Motor neuron (in vitro differentiated cells): ENCODE data around the gene HK2. TPM values are rescaled to one million over a fixed set of nuclear protein-coding genes. Genes with fewer than 3 reads are reported as not detected.
A peak's percentile ranks its signal among the peaks of the same experiment; 100 is the strongest.

Source experiments
- ATAC-seq, 8 experiments: fragments of 200-7000 bp; cut with Tn5 transposase; replicated peaks in 6 of 8; 2 replicates each; pipeline ENCODE4 v1.8.0; 2021; ENCODE audit warnings: mild to moderate bottlenecking in 8 of 8, moderate library complexity in 8 of 8
- H3K27ac ChIP-seq, 2 donors: fragments of 250-450 bp; sonication (Bioruptor Pico); 2 replicates each; pipeline ENCODE4 v1.9.0; 2021; ENCODE audit warnings: antibody characterized with exemption in 2 of 2, mild to moderate bottlenecking in 2 of 2, moderate library complexity in 1 of 2
- H3K4me1 ChIP-seq, 2 donors: fragments of 250-450 bp; sonication (Bioruptor Pico); replicated peaks in 1 of 2; 2 replicates each; pipeline ENCODE4 v1.6.1; 2021; ENCODE audit warnings: antibody characterized with exemption in 2 of 2, mild to moderate bottlenecking in 2 of 2, moderate library complexity in 1 of 2
- H3K4me3 ChIP-seq, 5 donors: fragments of 250-450 bp; sonication (Bioruptor Pico); 2 replicates each; pipeline ENCODE4 v1.9.0; 2021; ENCODE audit warnings: antibody characterized with exemption in 5 of 5, mild to moderate bottlenecking in 5 of 5, moderate library complexity in 4 of 5
- WGBS, 10 experiments: fragments of 450-650 bp; shearing (Covaris generic); methylation state at CpG; one replicate each; pipeline ENCODE4 v1.0.0; 2022; 5-methylcytosine and 5-hydroxymethylcytosine counted together
- in situ Hi-C, 9 experiments: fragments of 400-800 bp; cut with MboI; loops; one replicate each; pipeline ENCODE4 v1.15.0; 2021; ENCODE audit warnings: low sequenced_read_pairs in 9 of 9, low pct_unique_long_range_greater_than_20kb in 2 of 9; ENCODE audit not compliant: unreplicated experiment in 9 of 9
- total RNA-seq, 8 experiments: library from RNA; unstranded; fragments of 300-600 nt; gene quantifications; 2 replicates each; pipeline versions ENCODE4 v1.2.3 to v1.2.4, GENCODE V29; 2022

HK2 gene
- total RNA-seq, 8 experiments from 2014 or later: 8.0 to 47.6 (median 21.0) TPM

- H3K4me1 ChIP-seq: no peaks in the 10 kb centered on the region
- in situ Hi-C loops: loop anchor here in 3 of 9 experiments (25.0 kb wide), 1 partner anchor 153 kb away; no protein-coding TSS in a partner anchor
- no peak overlapping the region for H3K27ac ChIP-seq
- H3K4me3 ChIP-seq: no peak overlapping the region
- WGBS, 10 experiments: 89 to 100% (median 96%) methylated on average over 1 to 7 of the region's 20 CpGs; no CpG with 5 or more reads in 2 of the 10 experiments
- ATAC-seq: peak in 3 of 8 experiments; percentile 26 to 57 (median 53)
Measured at GRCh38 chr2:74864728-74865722, 31.1 kb downstream of the HK2 start.

- no peak overlapping the region for H3K27ac ChIP-seq
- H3K4me1 ChIP-seq: no peaks in the 10 kb centered on the region
- no peak overlapping the region for H3K4me3 ChIP-seq
- ATAC-seq: no peak
- in situ Hi-C loops: loop anchor here in 3 of 9 experiments (25.0 kb wide), 1 partner anchor 154 kb away; no protein-coding TSS in a partner anchor
- 78 to 100% (median 86%) methylated on average over 1 to 7 of the region's 15 CpGs; no CpG with 5 or more reads in 2 of the 10 experiments for WGBS, 10 experiments
Measured at GRCh38 chr2:74865770-74866674, 32.1 kb downstream of the HK2 start.

GRCh38 chr2:74867841-74868658, 34.1 kb downstream of the HK2 start:
- no peak overlapping the region for H3K27ac ChIP-seq
- WGBS, 10 experiments: 53 to 100% (median 80%) methylated on average over 1 to 7 of the region's 14 CpGs; no CpG with 5 or more reads in 2 of the 10 experiments
- in situ Hi-C loops: loop anchor here in 3 of 9 experiments (25.0 kb wide), 1 partner anchor 156 kb away; no protein-coding TSS in a partner anchor
- no peaks in the 10 kb centered on the region for H3K4me1 ChIP-seq
- H3K4me3 ChIP-seq: no peak overlapping the region
- ATAC-seq: peak in 2 of 8 experiments; percentile 41 to 66

GRCh38 chr2:74869517-74869916, 35.6 kb downstream of the HK2 start:
- in situ Hi-C loops: loop anchor here in 3 of 9 experiments (25.0 kb wide), 1 partner anchor 157 kb away; no protein-coding TSS in a partner anchor
- no peak overlapping the region for H3K4me3 ChIP-seq
- no peak overlapping the region for H3K27ac ChIP-seq
- WGBS, 10 experiments: 71 to 100% (median 95%) methylated on average over 1 to 6 of the region's 6 CpGs
- H3K4me1 ChIP-seq: no peaks in the 10 kb centered on the region
- no peak for ATAC-seq

GRCh38 chr2:74870951-74871350, 37.0 kb downstream of the HK2 start:
- no peak for ATAC-seq
- Histone ChIP-seq H3K4me1 (peaks cover 0 to under 1% of the 10 kb centered on the region in 2 donors), H3K4me3 (no peak overlapping the region), H3K27ac (no peak overlapping the region)
- WGBS, 10 experiments: 88 to 100% (median 100%) methylated on average over 1 to 4 of the region's 4 CpGs; no CpG with 5 or more reads in 3 of the 10 experiments
- in situ Hi-C loops: loop anchor here in 4 of 9 experiments (10.0 to 25.0 kb wide), 2 partner anchors 156 to 159 kb away; no protein-coding TSS in a partner anchor

- peaks cover 0 to 3% of the 10 kb centered on the region in 2 donors for H3K4me1 ChIP-seq
- in situ Hi-C loops: loop anchor here in 4 of 9 experiments (10.0 to 25.0 kb wide), 2 partner anchors 157 to 159 kb away; no protein-coding TSS in a partner anchor
Measured at GRCh38 chr2:74871414-74871813, 37.5 kb downstream of the HK2 start.

GRCh38 chr2:74872389-74872836, 38.5 kb downstream of the HK2 start:
- in situ Hi-C loops: loop anchor here in 4 of 9 experiments (10.0 to 25.0 kb wide), 2 partner anchors 158 to 160 kb away; no protein-coding TSS in a partner anchor
- no peak overlapping the region for H3K27ac ChIP-seq
- WGBS, 10 experiments: 75 to 83% methylated on average over 1 of the region's 2 CpGs; no CpG with 5 or more reads in 8 of the 10 experiments
- H3K4me1 ChIP-seq: peaks cover 0 to 3% of the 10 kb centered on the region in 2 donors
- no peak overlapping the region for H3K4me3 ChIP-seq
- no peak for ATAC-seq

More at GRCh38 chr2:74871414-74871813, 37.5 kb downstream of the HK2 start:
- no peak for ATAC-seq
- no peak overlapping the region for H3K4me3 ChIP-seq
- WGBS, 10 experiments: 89 to 100% (median 96%) methylated on average over 3 to 6 of the region's 6 CpGs; no CpG with 5 or more reads in 5 of the 10 experiments
- no peak overlapping the region for H3K27ac ChIP-seq

GRCh38 chr2:74873012-74873665, 39.2 kb downstream of the HK2 start:
- Histone ChIP-seq H3K27ac (no peak overlapping the region), H3K4me3 (no peak overlapping the region), H3K4me1 (peaks cover 0 to 3% of the 10 kb centered on the region in 2 donors)
- in situ Hi-C loops: loop anchor here in 4 of 9 experiments (10.0 to 25.0 kb wide), 2 partner anchors 158 to 161 kb away; no protein-coding TSS in a partner anchor
- 80 to 100% (median 94%) methylated on average over 1 to 6 of the region's 7 CpGs; no CpG with 5 or more reads in 2 of the 10 experiments for WGBS, 10 experiments
- no peak for ATAC-seq

GRCh38 chr2:74873678-74874640, 40.0 kb downstream of the HK2 start:
- H3K4me1 ChIP-seq: peaks cover 0 to 3% of the 10 kb centered on the region in 2 donors
- no peak overlapping the region for H3K27ac ChIP-seq
- ATAC-seq: no peak
- H3K4me3 ChIP-seq: no peak overlapping the region
- in situ Hi-C loops: loop anchor here in 4 of 9 experiments (10.0 to 25.0 kb wide), 2 partner anchors 159 to 162 kb away; no protein-coding TSS in a partner anchor
- WGBS, 10 experiments: 92 to 100% (median 95%) methylated on average over 1 to 8 of the region's 26 CpGs; no CpG with 5 or more reads in 6 of the 10 experiments
